Measurements from ENCODE around the gene NGDN. TPM values are rescaled to one million over a fixed set of nuclear protein-coding genes. Genes with fewer than 3 reads are reported as not detected.
A peak's percentile ranks its signal among the peaks of the same experiment; 100 is the strongest.

NGDN gene
- total RNA-seq, 1 experiment from 2014 or later = 62.8 TPM

DNA sequence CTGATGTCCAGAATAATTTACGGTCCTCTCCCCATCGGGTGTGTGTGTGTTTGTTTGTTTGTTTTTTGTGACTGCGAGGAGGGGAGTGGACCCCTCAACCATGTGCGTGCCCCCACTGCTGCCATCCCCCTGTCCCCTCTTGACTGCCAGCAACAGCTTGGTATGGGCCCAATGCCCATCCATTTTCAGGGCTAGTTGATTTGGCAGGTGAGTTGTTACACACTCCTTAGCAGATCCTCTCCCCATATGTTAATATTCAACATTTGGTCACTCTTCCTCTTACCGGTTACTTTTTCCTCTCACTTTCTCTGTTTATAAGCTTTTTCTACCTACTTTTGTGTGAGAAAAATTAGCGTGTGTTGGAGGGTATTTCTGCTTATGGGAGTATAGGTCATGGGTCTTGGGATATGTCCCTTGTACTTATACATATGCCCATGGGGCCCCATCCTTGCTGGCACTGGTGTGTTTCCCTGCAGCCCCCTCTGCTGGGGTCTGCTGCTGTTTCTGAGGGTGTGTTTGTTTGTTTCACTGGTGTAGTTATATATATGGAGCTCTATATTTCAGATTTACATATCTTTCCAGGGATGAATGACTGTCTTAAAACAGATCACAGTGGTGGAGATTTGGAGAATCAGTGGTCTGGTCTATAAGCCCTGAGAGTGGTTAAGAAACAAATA is 48.3 kb downstream of the NGDN start:
- H3K27me3 ChIP-seq (ENCODE audit: control insufficient read depth, insufficient read depth, low read length) = no peaks in the 10 kb centered on the region; the same call in 1 of the 2 replicates
- no peak for DNase-seq
- H3K4me3 ChIP-seq (ENCODE audit: insufficient read depth, low read depth, low read length) = no peak overlapping the region
- H3K36me3 ChIP-seq (replicated peaks; ENCODE audit: control insufficient read depth, insufficient read depth, low read length) = no peaks in the 10 kb centered on the region

DNA sequence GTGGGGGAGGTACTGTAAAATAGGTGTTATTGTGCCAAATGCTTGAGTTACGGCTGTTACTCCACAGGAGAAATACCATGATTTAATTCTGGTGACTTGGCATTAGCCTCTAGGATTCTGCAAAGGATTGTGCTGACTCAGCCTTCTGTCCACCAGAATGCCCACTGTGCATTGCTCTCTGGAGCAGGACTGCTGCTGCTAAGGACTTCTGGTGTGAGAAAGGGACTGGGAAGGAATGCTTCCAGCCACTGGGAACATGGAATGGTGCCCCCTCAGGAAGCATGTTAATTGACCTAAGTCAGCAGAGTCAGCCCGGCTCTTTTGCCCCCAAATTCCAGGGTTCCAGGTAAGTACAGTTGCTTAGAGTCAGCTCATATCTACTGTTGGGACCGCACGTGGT is 49.2 kb downstream of the NGDN start:
- Histone ChIP-seq H3K4me3 (ENCODE audit: insufficient read depth, low read depth, low read length) (no peak overlapping the region), H3K36me3 (replicated peaks; ENCODE audit: control insufficient read depth, insufficient read depth, low read length) (no peaks in the 10 kb centered on the region; the same call in 1 of the 2 replicates), H3K27me3 (ENCODE audit: control insufficient read depth, insufficient read depth, low read length) (no peaks in the 10 kb centered on the region; the same call in 1 of the 2 replicates)
- peak; percentile 68 for DNase-seq

DNA sequence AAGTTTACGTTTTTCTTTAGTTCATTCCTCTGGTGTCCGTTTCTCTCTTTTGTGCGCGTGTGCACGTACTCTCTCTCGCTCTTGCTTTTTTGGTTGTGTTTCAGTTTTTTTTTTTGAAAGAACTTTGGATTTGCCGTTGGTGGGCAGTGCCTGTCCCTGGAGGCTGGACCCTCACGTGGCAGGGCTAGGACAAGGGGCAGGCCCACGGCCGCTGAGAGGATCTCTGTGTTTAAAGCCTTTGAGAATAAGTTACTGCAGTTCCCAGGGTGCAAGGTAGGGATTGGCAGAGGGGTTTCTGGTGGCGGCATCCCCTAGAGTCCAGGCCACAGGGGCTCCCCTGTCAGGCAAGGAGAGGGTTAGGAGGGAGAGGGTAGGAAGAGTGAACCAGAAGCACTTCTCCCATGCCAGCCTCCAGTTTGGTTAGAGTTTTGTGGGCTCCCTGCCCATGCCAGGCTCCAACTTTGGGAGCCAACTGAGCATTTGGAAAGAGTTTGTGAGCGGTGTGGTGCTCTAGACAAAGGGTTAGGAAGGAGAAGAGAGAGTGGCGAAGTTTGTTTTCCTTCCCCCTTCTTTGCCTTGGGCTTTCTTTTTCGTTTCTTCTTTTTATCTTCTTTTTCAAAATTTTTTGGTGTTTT is 51.5 kb downstream of the NGDN start:
- H3K4me3 ChIP-seq (ENCODE audit: insufficient read depth, low read depth, low read length) = no peak overlapping the region
- peaks cover 4% of the 10 kb centered on the region for H3K36me3 ChIP-seq (replicated peaks; ENCODE audit: control insufficient read depth, insufficient read depth, low read length)
- DNase-seq = peak; percentile 69
- no peaks in the 10 kb centered on the region for H3K27me3 ChIP-seq (ENCODE audit: control insufficient read depth, insufficient read depth, low read length)

DNA sequence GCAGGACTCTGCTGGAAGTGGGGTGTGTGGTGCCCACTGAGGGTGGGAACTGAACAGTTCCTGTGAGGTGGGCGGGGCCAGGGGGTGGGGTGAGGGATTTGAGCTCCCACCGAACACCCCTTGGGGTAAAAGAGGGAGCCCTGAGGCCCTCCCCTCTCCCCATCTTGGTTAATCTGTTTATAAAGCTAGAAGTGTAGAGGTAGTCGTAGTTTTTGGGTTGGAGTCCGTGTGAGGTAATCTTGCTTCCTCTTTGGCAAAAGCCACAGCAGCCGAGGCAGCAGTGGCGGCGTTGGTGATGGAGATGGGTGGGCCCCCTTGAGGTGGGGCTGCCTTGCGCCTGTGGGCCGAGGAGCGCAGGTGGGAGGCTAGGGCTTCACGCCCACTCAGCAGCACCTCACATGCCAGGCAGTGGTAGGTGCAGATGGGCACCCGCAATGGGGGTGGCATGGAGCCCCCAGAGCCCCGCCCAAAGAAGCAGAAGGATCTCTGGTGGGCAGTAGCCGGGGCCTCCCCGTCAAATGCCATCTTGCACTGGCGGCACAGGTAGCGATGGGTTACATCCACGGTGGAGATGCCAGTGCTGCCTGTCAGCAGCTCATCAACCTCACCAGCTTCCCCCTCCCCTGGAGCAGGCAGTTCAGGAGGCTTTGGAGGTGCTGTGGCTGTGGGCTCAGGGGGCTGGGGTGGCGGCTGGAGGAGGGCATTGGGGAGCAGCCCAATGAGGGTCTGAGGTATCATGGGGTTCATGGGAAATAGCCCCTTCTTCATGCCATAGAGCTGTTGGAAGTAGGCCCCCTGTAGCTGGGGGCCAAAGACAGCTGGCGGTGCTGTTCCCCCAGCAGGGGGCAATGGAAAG is 52.5 kb downstream of the NGDN start:
- H3K36me3 ChIP-seq (replicated peaks; ENCODE audit: control insufficient read depth, insufficient read depth, low read length) = peaks cover 12% of the 10 kb centered on the region
- no peaks in the 10 kb centered on the region for H3K27me3 ChIP-seq (ENCODE audit: control insufficient read depth, insufficient read depth, low read length)
- DNase-seq = no peak
- H3K4me3 ChIP-seq (ENCODE audit: insufficient read depth, low read depth, low read length) = no peak overlapping the region

DNA sequence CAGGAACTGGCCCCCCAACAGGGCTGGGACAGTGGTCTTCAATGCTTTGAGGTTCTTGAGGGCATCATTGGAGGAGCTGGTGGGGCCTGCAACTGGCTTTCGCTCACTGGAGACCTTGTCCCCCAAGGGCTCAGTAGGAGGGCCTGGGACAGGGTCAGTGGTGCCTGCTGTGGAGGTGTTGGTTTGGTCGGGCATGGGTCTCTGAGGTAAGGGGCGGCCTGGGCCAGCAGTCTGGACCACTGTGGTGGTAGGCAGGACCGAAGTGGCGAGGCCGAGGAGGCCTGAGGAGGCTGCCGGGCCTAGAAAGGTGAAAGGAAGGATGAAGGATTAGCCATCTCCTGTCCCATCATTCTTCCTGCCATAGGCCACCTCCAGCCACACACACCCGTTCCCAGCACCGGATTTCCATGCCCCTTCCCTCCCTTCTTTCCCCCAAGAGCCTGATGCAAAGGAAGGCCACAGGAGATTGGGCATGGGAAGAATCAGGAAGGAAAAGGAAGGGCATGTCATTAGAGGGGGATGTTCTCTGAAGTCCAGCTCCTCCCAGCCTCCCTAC is 53.2 kb downstream of the NGDN start:
- no peak for DNase-seq
- Histone ChIP-seq H3K4me3 (ENCODE audit: insufficient read depth, low read depth, low read length) (no peak overlapping the region), H3K36me3 (replicated peaks; ENCODE audit: control insufficient read depth, insufficient read depth, low read length) (peaks cover 18% of the 10 kb centered on the region), H3K27me3 (ENCODE audit: control insufficient read depth, insufficient read depth, low read length) (no peaks in the 10 kb centered on the region)

DNA sequence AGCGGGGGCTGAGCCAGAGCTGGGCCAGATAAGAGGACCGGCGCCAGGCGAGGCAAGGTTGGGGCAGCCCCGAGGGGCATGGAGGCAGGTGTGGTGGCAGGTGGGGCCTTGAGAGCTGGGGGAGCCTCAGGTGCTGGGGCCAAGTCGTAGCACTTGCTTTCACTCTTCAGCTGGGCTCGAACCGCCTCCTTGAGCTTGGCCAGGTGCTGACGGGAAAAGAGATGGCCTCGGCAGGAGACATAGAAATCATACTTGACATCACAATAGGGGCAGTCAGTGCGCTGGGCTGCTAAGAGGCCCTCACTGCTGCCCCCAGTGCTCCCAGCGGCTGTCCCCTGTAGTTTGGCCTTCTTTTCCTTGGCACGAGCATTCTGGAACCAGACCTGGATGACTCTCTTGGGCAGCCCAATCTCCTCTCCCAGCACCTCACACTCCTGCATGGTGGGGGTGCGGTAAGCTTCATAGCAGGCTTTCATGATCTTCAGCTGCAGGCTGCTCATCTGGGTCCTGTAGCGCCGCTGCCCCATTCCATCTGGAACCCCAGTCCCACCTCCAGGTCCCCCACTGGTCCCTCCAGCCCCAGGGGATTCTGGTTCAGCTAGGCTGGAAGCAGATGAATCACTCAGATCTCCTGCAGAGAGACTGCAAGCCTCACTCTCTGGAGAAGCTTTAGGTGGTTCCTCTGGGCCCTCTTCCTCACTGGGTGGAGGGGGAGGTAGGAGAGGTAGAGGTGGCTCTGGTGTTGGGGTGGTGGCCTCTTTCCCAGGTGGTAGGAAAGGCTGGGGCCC is 53.9 kb downstream of the NGDN start:
- Histone ChIP-seq H3K27me3 (ENCODE audit: control insufficient read depth, insufficient read depth, low read length) (no peaks in the 10 kb centered on the region), H3K4me3 (ENCODE audit: insufficient read depth, low read depth, low read length) (no peak overlapping the region), H3K36me3 (replicated peaks; ENCODE audit: control insufficient read depth, insufficient read depth, low read length) (peaks cover 22% of the 10 kb centered on the region)
- DNase-seq = no peak

DNA sequence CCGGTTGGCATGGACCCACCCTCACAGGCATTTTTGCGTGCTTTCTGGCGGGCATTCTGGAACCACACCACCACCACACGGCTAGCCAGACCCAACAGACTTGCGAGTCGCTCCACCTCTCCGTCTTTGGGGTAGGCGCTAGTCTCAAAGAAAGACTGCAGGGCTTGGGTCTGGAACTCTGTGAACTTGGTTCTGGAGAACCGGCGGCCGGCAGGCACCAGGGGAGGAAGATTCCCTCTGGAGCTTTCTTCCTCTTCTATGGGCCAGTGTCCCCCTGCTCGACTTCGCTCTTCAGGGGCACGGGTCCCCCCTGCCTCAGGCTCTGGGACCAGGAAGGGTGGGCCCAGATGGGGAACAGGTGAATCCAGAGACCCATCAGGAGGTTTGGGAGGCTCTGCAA is 55.5 kb downstream of the NGDN start:
- Histone ChIP-seq H3K36me3 (replicated peaks; ENCODE audit: control insufficient read depth, insufficient read depth, low read length) (peaks cover 32% of the 10 kb centered on the region), H3K27me3 (ENCODE audit: control insufficient read depth, insufficient read depth, low read length) (no peaks in the 10 kb centered on the region), H3K4me3 (ENCODE audit: insufficient read depth, low read depth, low read length) (no peak overlapping the region)
- no peak for DNase-seq

DNA sequence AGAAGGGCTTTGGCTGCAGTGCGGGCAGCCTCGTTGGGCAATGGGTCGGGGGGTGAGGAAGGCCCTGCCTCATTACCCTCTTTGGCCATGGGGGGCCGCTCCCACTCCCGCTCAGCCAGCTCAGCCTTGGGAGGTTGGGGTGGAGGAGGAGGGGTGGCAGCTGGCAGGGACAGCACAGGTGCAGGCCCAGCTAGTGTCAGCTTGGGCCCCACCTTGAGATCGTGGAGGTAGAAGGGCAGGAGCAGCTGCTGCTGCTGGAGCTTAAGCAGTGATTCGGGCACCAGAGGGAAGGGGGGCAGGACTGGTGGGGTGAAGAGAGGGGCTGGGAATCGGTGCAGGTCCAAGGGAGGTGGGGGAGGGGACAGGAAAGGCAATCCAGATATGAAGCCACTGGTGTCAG is 56.1 kb downstream of the NGDN start:
- Histone ChIP-seq H3K36me3 (replicated peaks; ENCODE audit: control insufficient read depth, insufficient read depth, low read length) (peaks cover 32% of the 10 kb centered on the region), H3K4me3 (ENCODE audit: insufficient read depth, low read depth, low read length) (no peak overlapping the region), H3K27me3 (ENCODE audit: control insufficient read depth, insufficient read depth, low read length) (no peaks in the 10 kb centered on the region)
- DNase-seq = peak; percentile 76

Other genes with a start within 250 kb of the NGDN start
- gene RNF212B, start 231.8 kb upstream of the NGDN start, total RNA-seq (2014; rRNA removed; shearing (Covaris generic)) = 0.24 TPM in 1 of 2 replicates, not detected in the other
- 5.9 and 7.8 TPM in 2 replicates for gene HOMEZ, start 183.6 kb upstream of the NGDN start, total RNA-seq (2014; rRNA removed; shearing (Covaris generic))
- gene PPP1R3E, start 166.8 kb upstream of the NGDN start, total RNA-seq (2014; rRNA removed; shearing (Covaris generic)) = 1.0 and 2.0 TPM in 2 replicates
- gene BCL2L2, start 162.9 kb upstream of the NGDN start, total RNA-seq (2014; rRNA removed; shearing (Covaris generic)) = 8.8 and 14.2 TPM in 2 replicates
- 143 and 174 TPM in 2 replicates for gene PABPN1, start 148.2 kb upstream of the NGDN start, total RNA-seq (2014; rRNA removed; shearing (Covaris generic))
- 32.9 and 37.2 TPM in 2 replicates for gene SLC22A17, start 116.8 kb upstream of the NGDN start, total RNA-seq (2014; rRNA removed; shearing (Covaris generic))
- 23.1 and 24.0 TPM in 2 replicates for gene EFS, start 104.5 kb upstream of the NGDN start, total RNA-seq (2014; rRNA removed; shearing (Covaris generic))
- 0.31 TPM in 1 of 2 replicates, not detected in the other for gene IL25, start 96.9 kb upstream of the NGDN start, total RNA-seq (2014; rRNA removed; shearing (Covaris generic))
- 0.14 TPM in 1 of 2 replicates, not detected in the other for gene CMTM5, start 92.7 kb upstream of the NGDN start, total RNA-seq (2014; rRNA removed; shearing (Covaris generic))
- 0.03 TPM in 1 of 2 replicates, not detected in the other for gene MYH6, start 61.4 kb upstream of the NGDN start, total RNA-seq (2014; rRNA removed; shearing (Covaris generic))
- not detected in 2 replicates for gene MYH7, start 34.0 kb upstream of the NGDN start, total RNA-seq (2014; rRNA removed; shearing (Covaris generic))
- gene ZFHX2, start 82.1 kb downstream of the NGDN start, total RNA-seq (2014; rRNA removed; shearing (Covaris generic)) = 2.2 and 3.4 TPM in 2 replicates
- 12.1 and 14.0 TPM in 2 replicates for gene THTPA, start 86.6 kb downstream of the NGDN start, total RNA-seq (2014; rRNA removed; shearing (Covaris generic))
- gene AP1G2, start 98.1 kb downstream of the NGDN start, total RNA-seq (2014; rRNA removed; shearing (Covaris generic)) = 83.3 and 94.9 TPM in 2 replicates
- 1.4 and 2.0 TPM in 2 replicates for gene JPH4, start 109.1 kb downstream of the NGDN start, total RNA-seq (2014; rRNA removed; shearing (Covaris generic))
- gene DHRS2, start 166.7 kb downstream of the NGDN start, total RNA-seq (2014; rRNA removed; shearing (Covaris generic)) = 0.74 and 1.1 TPM in 2 replicates